Adrenal gland (tissue), 5 donors: ENCODE measurements around the gene PCNT.

Source experiments
- POLR2A ChIP-seq, 2 donors: fragments of 450-650 bp; IDR thresholded peaks; one replicate each; pipeline ENCODE4 v1.6.1; 2017; ENCODE audit warnings: antibody characterized with exemption in 2 of 2, mild to moderate bottlenecking in 2 of 2, moderate library complexity in 1 of 2
- TF ChIP-seq, protein P1 (sequence below), 6 experiments: fragments of 450-650 bp in 4 of 6; fragments of 200-600 bp in 2 of 6; sonication (generic) in 1 of 6; IDR thresholded peaks; 1 replicate in 5 of 6; 2 replicates in 1 of 6; pipeline versions ENCODE4 v1.5.1 to v1.8.0; 2016 to 2021; ENCODE audit warnings: antibody characterized with exemption in 6 of 6, mild to moderate bottlenecking in 2 of 6, moderate library complexity in 1 of 6
- donor health status: DM: no; HTN: no; CAD: no.

- TF ChIP-seq POLR2A (IDR thresholded peaks at IDR 0.05): no peak
- TF ChIP-seq, protein P1, sequence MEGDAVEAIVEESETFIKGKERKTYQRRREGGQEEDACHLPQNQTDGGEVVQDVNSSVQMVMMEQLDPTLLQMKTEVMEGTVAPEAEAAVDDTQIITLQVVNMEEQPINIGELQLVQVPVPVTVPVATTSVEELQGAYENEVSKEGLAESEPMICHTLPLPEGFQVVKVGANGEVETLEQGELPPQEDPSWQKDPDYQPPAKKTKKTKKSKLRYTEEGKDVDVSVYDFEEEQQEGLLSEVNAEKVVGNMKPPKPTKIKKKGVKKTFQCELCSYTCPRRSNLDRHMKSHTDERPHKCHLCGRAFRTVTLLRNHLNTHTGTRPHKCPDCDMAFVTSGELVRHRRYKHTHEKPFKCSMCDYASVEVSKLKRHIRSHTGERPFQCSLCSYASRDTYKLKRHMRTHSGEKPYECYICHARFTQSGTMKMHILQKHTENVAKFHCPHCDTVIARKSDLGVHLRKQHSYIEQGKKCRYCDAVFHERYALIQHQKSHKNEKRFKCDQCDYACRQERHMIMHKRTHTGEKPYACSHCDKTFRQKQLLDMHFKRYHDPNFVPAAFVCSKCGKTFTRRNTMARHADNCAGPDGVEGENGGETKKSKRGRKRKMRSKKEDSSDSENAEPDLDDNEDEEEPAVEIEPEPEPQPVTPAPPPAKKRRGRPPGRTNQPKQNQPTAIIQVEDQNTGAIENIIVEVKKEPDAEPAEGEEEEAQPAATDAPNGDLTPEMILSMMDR (IDR thresholded peaks at IDR 0.05): no peak
These were observed 7.1 kb upstream of the PCNT start for GRCh38 chr21:46316708-46317324.
